Measurements from ENCODE around the gene CDRT15.
"Not testable (repeated sequence)": the region's sequence is repeated elsewhere in the genome, so short reads cannot be mapped to it uniquely, and the experiment has no call there.

The CDRT15 gene

GRCh38 chr17:14236762-14237161 lies at the start of gene CDRT15:
Gene CDRT15 (minus strand): TSS chr17:14236862. CDS start chr17:14236833, 29 bp downstream.
- DNase-seq (ENCODE audit: low read depth in 4 of 4, low spot score in 1 of 4), result not testable (repeated sequence)

GRCh38 chr17:14282726-14283125 lies 46.1 kb upstream of the CDRT15 start:
- no peak for DNase-seq (ENCODE audit: low read depth in 4 of 4, low spot score in 1 of 4)

GRCh38 chr17:14281530-14281929 lies 44.9 kb upstream of the CDRT15 start:
- no peak for DNase-seq (ENCODE audit: low read depth in 4 of 4, low spot score in 1 of 4)

GRCh38 chr17:14276535-14277250 lies 40.0 kb upstream of the CDRT15 start:
- DNase-seq (ENCODE audit: low read depth in 4 of 4, low spot score in 1 of 4), result no peak

GRCh38 chr17:14270508-14270907 lies 33.8 kb upstream of the CDRT15 start:
- no peak for DNase-seq (ENCODE audit: low read depth in 4 of 4, low spot score in 1 of 4)

GRCh38 chr17:14269473-14269872 lies 32.8 kb upstream of the CDRT15 start:
- DNase-seq (ENCODE audit: low read depth in 4 of 4, low spot score in 1 of 4), result no peak

- DNase-seq (ENCODE audit: low read depth in 4 of 4, low spot score in 1 of 4), result no peak
These were observed 31.6 kb upstream of the CDRT15 start for GRCh38 chr17:14268264-14268663.

GRCh38 chr17:14261406-14261805 lies 24.7 kb upstream of the CDRT15 start:
- no peak for DNase-seq (ENCODE audit: low read depth in 4 of 4, low spot score in 1 of 4)

GRCh38 chr17:14245629-14246028 lies 9.0 kb upstream of the CDRT15 start:
- DNase-seq (ENCODE audit: low read depth in 4 of 4, low spot score in 1 of 4), result no peak

- no peak for DNase-seq (ENCODE audit: low read depth in 4 of 4, low spot score in 1 of 4)
These were observed 8.3 kb upstream of the CDRT15 start for GRCh38 chr17:14245002-14245401.

- not testable (repeated sequence) for DNase-seq (ENCODE audit: low read depth in 4 of 4, low spot score in 1 of 4)
These were observed 2.6 kb upstream of the CDRT15 start for GRCh38 chr17:14239271-14239670.

- DNase-seq (ENCODE audit: low read depth in 4 of 4, low spot score in 1 of 4), result not testable (repeated sequence)
These were observed 630 bp downstream of the CDRT15 start for GRCh38 chr17:14236032-14236431.

- not testable (repeated sequence) for DNase-seq (ENCODE audit: low read depth in 4 of 4, low spot score in 1 of 4)
These were observed 1.6 kb downstream of the CDRT15 start for GRCh38 chr17:14235047-14235446.

- not testable (repeated sequence) for DNase-seq (ENCODE audit: low read depth in 4 of 4, low spot score in 1 of 4)
These were observed 5.5 kb downstream of the CDRT15 start for GRCh38 chr17:14231187-14231586.

GRCh38 chr17:14228903-14229302 lies 7.8 kb downstream of the CDRT15 start:
- no peak for DNase-seq (ENCODE audit: low read depth in 4 of 4, low spot score in 1 of 4)

GRCh38 chr17:14227052-14227451 lies 9.6 kb downstream of the CDRT15 start:
- no peak for DNase-seq (ENCODE audit: low read depth in 4 of 4, low spot score in 1 of 4)

GRCh38 chr17:14225254-14225980 lies 11.2 kb downstream of the CDRT15 start:
- DNase-seq (ENCODE audit: low read depth in 4 of 4, low spot score in 1 of 4), result no peak

GRCh38 chr17:14222611-14223010 lies 14.1 kb downstream of the CDRT15 start:
- DNase-seq (ENCODE audit: low read depth in 4 of 4, low spot score in 1 of 4), result no peak

- no peak for DNase-seq (ENCODE audit: low read depth in 4 of 4, low spot score in 1 of 4)
These were observed 22.4 kb downstream of the CDRT15 start for GRCh38 chr17:14214271-14214670.

- DNase-seq (ENCODE audit: low read depth in 4 of 4, low spot score in 1 of 4), result no peak
These were observed 24.3 kb downstream of the CDRT15 start for GRCh38 chr17:14212401-14212800.

GRCh38 chr17:14211801-14212200 lies 24.9 kb downstream of the CDRT15 start:
- no peak for DNase-seq (ENCODE audit: low read depth in 4 of 4, low spot score in 1 of 4)

- no peak for DNase-seq (ENCODE audit: low read depth in 4 of 4, low spot score in 1 of 4)
These were observed 25.4 kb downstream of the CDRT15 start for GRCh38 chr17:14211246-14211645.

- no peak for DNase-seq (ENCODE audit: low read depth in 4 of 4, low spot score in 1 of 4)
These were observed 27.4 kb downstream of the CDRT15 start for GRCh38 chr17:14209215-14209614.

Measured in stimulated activated CD4-positive, alpha-beta T cell treated with anti-CD3 and anti-CD28 coated beads, Interleukin-1b, Interleukin-23, amount 100 ng/mL, for 24 hours (primary cell).